ENCODE results near the gene ARHGAP26. TPM values are rescaled to one million over a fixed set of nuclear protein-coding genes. Genes with fewer than 3 reads are reported as not detected.

ARHGAP26 gene
- total RNA-seq, 4 donors from 2014 or later: 11.0 to 23.3 (median 14.3) TPM

- H3K4me3 ChIP-seq (ENCODE audit: low read depth, poor library complexity, severe bottlenecking): no peak overlapping the region
- intact Hi-C loops (cut with DNase I; ENCODE audit: low total_unique reads): no loop called here
- TF ChIP-seq CTCF (IDR thresholded peaks at IDR 0.05) (no peak), POLR2A (IDR thresholded peaks at IDR 0.05) (no peak)
- 64 to 72% methylated on average over 3 of the region's 3 CpGs for WGBS, 2 donors
- DNase-seq (ENCODE audit: low spot score in 2 of 2): no peak
Measured at GRCh38 chr5:143057580-143057999, 287.4 kb downstream of the ARHGAP26 start.

GRCh38 chr5:143059355-143059754 lies 289.2 kb downstream of the ARHGAP26 start:
- DNase-seq (ENCODE audit: low spot score in 2 of 2): no peak
- TF ChIP-seq POLR2A (IDR thresholded peaks at IDR 0.05) (no peak), CTCF (IDR thresholded peaks at IDR 0.05) (no peak)
- intact Hi-C loops (cut with DNase I; ENCODE audit: low total_unique reads): no loop called here
- 90 to 92% methylated on average over 1 of the region's 1 CpG for WGBS, 2 donors
- no peak overlapping the region for H3K4me3 ChIP-seq (ENCODE audit: low read depth, poor library complexity, severe bottlenecking)

GRCh38 chr5:143059976-143060765 lies 290.0 kb downstream of the ARHGAP26 start:
- H3K4me3 ChIP-seq (ENCODE audit: low read depth, poor library complexity, severe bottlenecking): no peak overlapping the region
- WGBS, 2 donors: 68 to 71% methylated on average over 3 of the region's 3 CpGs
- DNase-seq (ENCODE audit: low spot score in 2 of 2): no peak
- intact Hi-C loops (cut with DNase I; ENCODE audit: low total_unique reads): no loop called here
- TF ChIP-seq POLR2A (IDR thresholded peaks at IDR 0.05): no peak

- no peak for TF ChIP-seq CTCF (IDR thresholded peaks at IDR 0.05)
- TF ChIP-seq POLR2A (IDR thresholded peaks at IDR 0.05): no peak
- WGBS, 2 donors: 38 to 39% methylated on average over 5 of the region's 5 CpGs
- intact Hi-C loops (cut with DNase I; ENCODE audit: low total_unique reads): no loop called here
- no peak for DNase-seq (ENCODE audit: low spot score in 2 of 2)
- no peak overlapping the region for H3K4me3 ChIP-seq (ENCODE audit: low read depth, poor library complexity, severe bottlenecking)
Measured at GRCh38 chr5:143061161-143061945, 291.2 kb downstream of the ARHGAP26 start.

GRCh38 chr5:143062379-143062778 lies 292.2 kb downstream of the ARHGAP26 start:
- intact Hi-C loops (cut with DNase I; ENCODE audit: low total_unique reads): no loop called here
- DNase-seq (ENCODE audit: low spot score in 2 of 2): no peak
- TF ChIP-seq POLR2A (IDR thresholded peaks at IDR 0.05) (no peak), CTCF (IDR thresholded peaks at IDR 0.05) (no peak)
- H3K4me3 ChIP-seq (ENCODE audit: low read depth, poor library complexity, severe bottlenecking): no peak overlapping the region

GRCh38 chr5:143063175-143063970 lies 293.2 kb downstream of the ARHGAP26 start:
- TF ChIP-seq POLR2A (IDR thresholded peaks at IDR 0.05) (no peak), CTCF (IDR thresholded peaks at IDR 0.05) (no peak)
- intact Hi-C loops (cut with DNase I; ENCODE audit: low total_unique reads): no loop called here
- peak; percentile 79 to 90 for DNase-seq (ENCODE audit: low spot score in 2 of 2)
- WGBS, 2 donors: 33 to 46% methylated on average over 7 of the region's 7 CpGs
- H3K4me3 ChIP-seq (ENCODE audit: low read depth, poor library complexity, severe bottlenecking): no peak overlapping the region

All from lower leg skin (tissue), 4 donors.